HepG2 (cell line): ENCODE measurements around the gene ARRDC4. TPM values are rescaled to one million over a fixed set of nuclear protein-coding genes. Genes with fewer than 3 reads are reported as not detected.
A peak's percentile ranks its signal among the peaks of the same experiment; 100 is the strongest.

Experiments used
- AGO1 ChIP-seq: fragments of 200-400 bp; formaldehyde crosslinking; IDR thresholded peaks from 2 replicates; pipeline ENCODE4 v1.6.1; 2017; ENCODE audit warnings: mild to moderate bottlenecking, low read depth, low read length, moderate library complexity; ENCODE audit not compliant: poor library complexity, severe bottlenecking
- CCAR2 ChIP-seq: fragments of 200-400 bp; formaldehyde crosslinking; optimal IDR thresholded peaks from 2 replicates; pipeline ENCODE3; 2018; ENCODE audit warnings: low read depth, mild to moderate bottlenecking, low read length, moderate library complexity
- FOXC1 ChIP-seq: sonication (generic); formaldehyde crosslinking; IDR thresholded peaks from 2 replicates; pipeline ENCODE4 v1.8.0; 2022; ENCODE audit warnings: mild to moderate bottlenecking, missing genetic modification reagents, borderline replicate concordance
- FOXP1 ChIP-seq, 2 experiments: fragments of 450-650 bp in 1 of 2; IDR thresholded peaks; 2 replicates each; pipeline ENCODE4 v1.6.1; 2017 to 2018; ENCODE audit warnings: antibody characterized with exemption in 1 of 2
- NFRKB ChIP-seq: fragments of 450-650 bp; IDR thresholded peaks from 2 replicates; pipeline ENCODE4 v1.6.1; 2017
- RCOR2 ChIP-seq: IDR thresholded peaks from 2 replicates; pipeline ENCODE4 v1.6.1; 2016; ENCODE audit warnings: missing biosample characterization, missing genetic modification reagents
- TMF1 ChIP-seq: sonication (generic); formaldehyde crosslinking; IDR thresholded peaks from 2 replicates; pipeline ENCODE4 v1.8.1; 2022; ENCODE audit warnings: low read depth, missing genetic modification reagents
- ZFP37 ChIP-seq: sonication (generic); formaldehyde crosslinking; IDR thresholded peaks from 2 replicates; pipeline ENCODE4 v1.4.0; 2020; ENCODE audit warnings: missing genetic modification reagents, borderline replicate concordance
- ZNF33B ChIP-seq: sonication (generic); formaldehyde crosslinking; IDR thresholded peaks from 2 replicates; pipeline ENCODE4 v1.5.1; 2020; ENCODE audit warnings: mild to moderate bottlenecking, missing genetic modification reagents
- ZNF704 ChIP-seq: sonication (generic); formaldehyde crosslinking; IDR thresholded peaks from 2 replicates; pipeline ENCODE4 v1.8.1; 2023; ENCODE audit warnings: mild to moderate bottlenecking, inconsistent platforms, moderate library complexity, missing genetic modification reagents, borderline replicate concordance
- polyA plus RNA-seq, 8 experiments: library from polyadenylated mRNA; depleted of rRNA in 3 of 8; stranded (reverse) in 7 of 8; unstranded in 1 of 8; fragments of >200 nt; fragmentation: Illumina TruSeq in 4 of 8; extraction: Trizol in 4 of 8; gene quantifications; 2 replicates each; pipeline versions ENCODE4 v1.2.1 to v1.2.3, GENCODE V29; 2011 to 2016; ENCODE audit warnings: low read depth in 4 of 8, missing spikeins in 1 of 8, mixed read lengths in 1 of 8; ENCODE audit not compliant: insufficient read depth in 1 of 8
- total RNA-seq, 5 experiments: library from RNA; depleted of rRNA; stranded (reverse); fragments of >200 nt; fragmentation: Illumina TruSeq; extraction: Trizol; gene quantifications; 2 replicates each; pipeline ENCODE4 v1.2.3, GENCODE V29; 2016; ENCODE audit warnings: low read depth in 1 of 5
- TF ChIP-seq, protein P1 (sequence below), 2 experiments: fragments of 450-650 bp in 1 of 2; sonication (generic) in 1 of 2; formaldehyde crosslinking in 1 of 2; IDR thresholded peaks; 2 replicates each; pipeline versions ENCODE4 v1.6.1 to v1.8.0; 2016 to 2022; ENCODE audit warnings: antibody characterized with exemption in 1 of 2, mild to moderate bottlenecking in 1 of 2, missing genetic modification reagents in 1 of 2
- TF ChIP-seq, protein P2 (sequence below): sonication (generic); formaldehyde crosslinking; IDR thresholded peaks from 2 replicates; pipeline ENCODE4 v1.4.0; 2020; ENCODE audit warnings: mild to moderate bottlenecking, missing genetic modification reagents
- TF ChIP-seq, protein P3 (sequence below): sonication (generic); formaldehyde crosslinking; IDR thresholded peaks from 2 replicates; pipeline ENCODE4 v1.4.0; 2020; ENCODE audit warnings: missing genetic modification reagents

ARRDC4 gene
- total and polyA plus RNA-seq, 2 of the 13 experiments (the other 11 are each of a cell fraction or from before 2014, with no cell fraction given), result 1.5 to 2.5 TPM

DNA sequence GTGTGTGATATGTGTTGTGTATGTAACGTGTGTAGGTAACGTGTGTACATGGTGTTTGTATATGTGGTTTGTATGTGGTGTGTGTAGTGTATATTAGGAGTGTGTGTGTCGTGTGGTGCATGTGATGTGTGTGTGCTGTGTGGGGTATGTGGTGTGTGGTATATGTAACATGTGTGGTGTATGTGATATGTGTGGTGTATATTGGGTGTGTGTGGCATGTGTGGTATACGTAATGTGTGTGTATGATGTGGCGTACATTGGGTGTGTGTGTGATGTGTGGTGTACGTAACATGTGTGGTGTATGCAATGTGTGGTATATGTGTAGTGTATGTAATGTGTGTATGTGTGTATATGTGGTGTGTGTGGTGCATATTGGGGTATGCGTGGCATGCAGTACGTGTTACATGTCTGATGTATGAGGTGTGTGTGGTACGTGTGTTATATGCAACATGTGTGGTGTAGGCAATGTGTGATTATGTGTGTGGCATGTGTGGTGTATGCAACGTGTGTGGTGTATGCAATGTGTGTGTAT is 41.2 kb downstream of the ARRDC4 start (continued):
- TF ChIP-seq, protein P1, sequence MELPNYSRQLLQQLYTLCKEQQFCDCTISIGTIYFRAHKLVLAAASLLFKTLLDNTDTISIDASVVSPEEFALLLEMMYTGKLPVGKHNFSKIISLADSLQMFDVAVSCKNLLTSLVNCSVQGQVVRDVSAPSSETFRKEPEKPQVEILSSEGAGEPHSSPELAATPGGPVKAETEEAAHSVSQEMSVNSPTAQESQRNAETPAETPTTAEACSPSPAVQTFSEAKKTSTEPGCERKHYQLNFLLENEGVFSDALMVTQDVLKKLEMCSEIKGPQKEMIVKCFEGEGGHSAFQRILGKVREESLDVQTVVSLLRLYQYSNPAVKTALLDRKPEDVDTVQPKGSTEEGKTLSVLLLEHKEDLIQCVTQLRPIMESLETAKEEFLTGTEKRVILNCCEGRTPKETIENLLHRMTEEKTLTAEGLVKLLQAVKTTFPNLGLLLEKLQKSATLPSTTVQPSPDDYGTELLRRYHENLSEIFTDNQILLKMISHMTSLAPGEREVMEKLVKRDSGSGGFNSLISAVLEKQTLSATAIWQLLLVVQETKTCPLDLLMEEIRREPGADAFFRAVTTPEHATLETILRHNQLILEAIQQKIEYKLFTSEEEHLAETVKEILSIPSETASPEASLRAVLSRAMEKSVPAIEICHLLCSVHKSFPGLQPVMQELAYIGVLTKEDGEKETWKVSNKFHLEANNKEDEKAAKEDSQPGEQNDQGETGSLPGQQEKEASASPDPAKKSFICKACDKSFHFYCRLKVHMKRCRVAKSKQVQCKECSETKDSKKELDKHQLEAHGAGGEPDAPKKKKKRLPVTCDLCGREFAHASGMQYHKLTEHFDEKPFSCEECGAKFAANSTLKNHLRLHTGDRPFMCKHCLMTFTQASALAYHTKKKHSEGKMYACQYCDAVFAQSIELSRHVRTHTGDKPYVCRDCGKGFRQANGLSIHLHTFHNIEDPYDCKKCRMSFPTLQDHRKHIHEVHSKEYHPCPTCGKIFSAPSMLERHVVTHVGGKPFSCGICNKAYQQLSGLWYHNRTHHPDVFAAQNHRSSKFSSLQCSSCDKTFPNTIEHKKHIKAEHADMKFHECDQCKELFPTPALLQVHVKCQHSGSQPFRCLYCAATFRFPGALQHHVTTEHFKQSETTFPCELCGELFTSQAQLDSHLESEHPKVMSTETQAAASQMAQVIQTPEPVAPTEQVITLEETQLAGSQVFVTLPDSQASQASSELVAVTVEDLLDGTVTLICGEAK (IDR thresholded peaks at IDR 0.05), result 0 out of 2 replicates have a peak, but pooled peaks have one; percentile 13
- TF ChIP-seq, protein P1 (CRISPR knock-in tag; IDR thresholded peaks at IDR 0.05), result no peak
- TF ChIP-seq CCAR2 (no peak), AGO1 (no peak), FOXC1 (CRISPR knock-in tag) (no peak), ZNF33B (no peak), ZFP37 (CRISPR knock-in tag) (no peak), ZNF704 (CRISPR knock-in tag) (no peak), TMF1 (CRISPR knock-in tag) (no peak), FOXP1 (IDR thresholded peaks at IDR 0.05) (peak; percentile 26; the same call in 1 of the 2 replicates), FOXP1 (CRISPR knock-in tag; IDR thresholded peaks at IDR 0.05) (no peak), RCOR2 (CRISPR knock-in tag) (no peak), NFRKB (no peak)
- TF ChIP-seq, protein P2, sequence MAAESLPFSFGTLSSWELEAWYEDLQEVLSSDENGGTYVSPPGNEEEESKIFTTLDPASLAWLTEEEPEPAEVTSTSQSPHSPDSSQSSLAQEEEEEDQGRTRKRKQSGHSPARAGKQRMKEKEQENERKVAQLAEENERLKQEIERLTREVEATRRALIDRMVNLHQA (CRISPR knock-in tag), result no peak
- TF ChIP-seq, protein P3, sequence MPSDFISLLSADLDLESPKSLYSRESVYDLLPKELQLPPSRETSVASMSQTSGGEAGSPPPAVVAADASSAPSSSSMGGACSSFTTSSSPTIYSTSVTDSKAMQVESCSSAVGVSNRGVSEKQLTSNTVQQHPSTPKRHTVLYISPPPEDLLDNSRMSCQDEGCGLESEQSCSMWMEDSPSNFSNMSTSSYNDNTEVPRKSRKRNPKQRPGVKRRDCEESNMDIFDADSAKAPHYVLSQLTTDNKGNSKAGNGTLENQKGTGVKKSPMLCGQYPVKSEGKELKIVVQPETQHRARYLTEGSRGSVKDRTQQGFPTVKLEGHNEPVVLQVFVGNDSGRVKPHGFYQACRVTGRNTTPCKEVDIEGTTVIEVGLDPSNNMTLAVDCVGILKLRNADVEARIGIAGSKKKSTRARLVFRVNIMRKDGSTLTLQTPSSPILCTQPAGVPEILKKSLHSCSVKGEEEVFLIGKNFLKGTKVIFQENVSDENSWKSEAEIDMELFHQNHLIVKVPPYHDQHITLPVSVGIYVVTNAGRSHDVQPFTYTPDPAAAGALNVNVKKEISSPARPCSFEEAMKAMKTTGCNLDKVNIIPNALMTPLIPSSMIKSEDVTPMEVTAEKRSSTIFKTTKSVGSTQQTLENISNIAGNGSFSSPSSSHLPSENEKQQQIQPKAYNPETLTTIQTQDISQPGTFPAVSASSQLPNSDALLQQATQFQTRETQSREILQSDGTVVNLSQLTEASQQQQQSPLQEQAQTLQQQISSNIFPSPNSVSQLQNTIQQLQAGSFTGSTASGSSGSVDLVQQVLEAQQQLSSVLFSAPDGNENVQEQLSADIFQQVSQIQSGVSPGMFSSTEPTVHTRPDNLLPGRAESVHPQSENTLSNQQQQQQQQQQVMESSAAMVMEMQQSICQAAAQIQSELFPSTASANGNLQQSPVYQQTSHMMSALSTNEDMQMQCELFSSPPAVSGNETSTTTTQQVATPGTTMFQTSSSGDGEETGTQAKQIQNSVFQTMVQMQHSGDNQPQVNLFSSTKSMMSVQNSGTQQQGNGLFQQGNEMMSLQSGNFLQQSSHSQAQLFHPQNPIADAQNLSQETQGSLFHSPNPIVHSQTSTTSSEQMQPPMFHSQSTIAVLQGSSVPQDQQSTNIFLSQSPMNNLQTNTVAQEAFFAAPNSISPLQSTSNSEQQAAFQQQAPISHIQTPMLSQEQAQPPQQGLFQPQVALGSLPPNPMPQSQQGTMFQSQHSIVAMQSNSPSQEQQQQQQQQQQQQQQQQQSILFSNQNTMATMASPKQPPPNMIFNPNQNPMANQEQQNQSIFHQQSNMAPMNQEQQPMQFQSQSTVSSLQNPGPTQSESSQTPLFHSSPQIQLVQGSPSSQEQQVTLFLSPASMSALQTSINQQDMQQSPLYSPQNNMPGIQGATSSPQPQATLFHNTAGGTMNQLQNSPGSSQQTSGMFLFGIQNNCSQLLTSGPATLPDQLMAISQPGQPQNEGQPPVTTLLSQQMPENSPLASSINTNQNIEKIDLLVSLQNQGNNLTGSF (CRISPR knock-in tag), result no peak
